PC-9 (cell line): Measurements from ENCODE around the gene RRP9.

Source experiments
- CTCF ChIP-seq: fragments of 200-600 bp; sonication (generic); conservative IDR thresholded peaks from 2 replicates; pipeline ENCODE4 v1.6.1; 2017; ENCODE audit warnings: mixed run types, antibody characterized with exemption, mild to moderate bottlenecking, moderate library complexity
- EZH2 ChIP-seq: fragments of 200-600 bp; sonication (generic); IDR thresholded peaks from 2 replicates; pipeline ENCODE4 v1.8.0; 2017; ENCODE audit warnings: antibody characterized with exemption, low read depth

GRCh38 chr3:51964521-51964920, 22.8 kb upstream of the RRP9 start:
- TF ChIP-seq CTCF, result no peak
- no peak for TF ChIP-seq EZH2
